ENCODE results near the gene FRMD4B.

DNA sequence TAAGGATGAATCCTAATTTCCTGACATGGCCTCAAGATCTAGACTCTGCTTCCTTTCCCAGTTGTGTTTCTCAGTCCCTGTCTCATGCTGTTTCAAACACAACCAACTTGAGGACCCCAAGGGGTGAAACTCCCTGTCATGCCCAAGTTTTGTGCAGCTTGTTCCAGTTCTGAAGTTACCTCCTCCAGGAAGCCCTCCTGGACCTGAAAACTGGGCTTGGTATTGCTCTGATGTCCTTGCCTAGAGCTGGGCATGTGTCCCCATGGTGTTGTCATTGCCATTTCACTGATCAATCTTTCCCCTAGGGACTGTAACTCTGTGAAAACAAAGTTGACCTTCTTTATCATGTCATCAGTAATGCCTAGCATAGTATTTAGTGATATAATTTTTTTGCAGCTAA lies 257.4 kb downstream of the FRMD4B start:
- TF ChIP-seq, protein P1, sequence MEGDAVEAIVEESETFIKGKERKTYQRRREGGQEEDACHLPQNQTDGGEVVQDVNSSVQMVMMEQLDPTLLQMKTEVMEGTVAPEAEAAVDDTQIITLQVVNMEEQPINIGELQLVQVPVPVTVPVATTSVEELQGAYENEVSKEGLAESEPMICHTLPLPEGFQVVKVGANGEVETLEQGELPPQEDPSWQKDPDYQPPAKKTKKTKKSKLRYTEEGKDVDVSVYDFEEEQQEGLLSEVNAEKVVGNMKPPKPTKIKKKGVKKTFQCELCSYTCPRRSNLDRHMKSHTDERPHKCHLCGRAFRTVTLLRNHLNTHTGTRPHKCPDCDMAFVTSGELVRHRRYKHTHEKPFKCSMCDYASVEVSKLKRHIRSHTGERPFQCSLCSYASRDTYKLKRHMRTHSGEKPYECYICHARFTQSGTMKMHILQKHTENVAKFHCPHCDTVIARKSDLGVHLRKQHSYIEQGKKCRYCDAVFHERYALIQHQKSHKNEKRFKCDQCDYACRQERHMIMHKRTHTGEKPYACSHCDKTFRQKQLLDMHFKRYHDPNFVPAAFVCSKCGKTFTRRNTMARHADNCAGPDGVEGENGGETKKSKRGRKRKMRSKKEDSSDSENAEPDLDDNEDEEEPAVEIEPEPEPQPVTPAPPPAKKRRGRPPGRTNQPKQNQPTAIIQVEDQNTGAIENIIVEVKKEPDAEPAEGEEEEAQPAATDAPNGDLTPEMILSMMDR (IDR thresholded peaks at IDR 0.05): no peak
- TF ChIP-seq POLR2AphosphoS5 (IDR thresholded peaks at IDR 0.05) (no peak), POLR2A (IDR thresholded peaks at IDR 0.05) (no peak)

Data from upper lobe of left lung (tissue), 4 donors.